Measurements from ENCODE around the gene ADORA1. TPM values are rescaled to one million over a fixed set of nuclear protein-coding genes. Genes with fewer than 3 reads are reported as not detected.

ADORA1 gene
- total RNA-seq, 3 donors from 2014 or later (not counting 1 experiment from before 2014, with no cell fraction given): not detected

GRCh38 chr1:203082571-203083462, 44.7 kb upstream of the ADORA1 start:
- Histone ChIP-seq H3K27me3 (ENCODE audit: control insufficient read depth, insufficient read depth, low read length) (no peaks in the 10 kb centered on the region), H3K4me1 (ENCODE audit: control insufficient read depth, insufficient read depth, low read length) (no peaks in the 10 kb centered on the region), H3K36me3 (ENCODE audit: control insufficient read depth, insufficient read depth, low read length) (no peaks in the 10 kb centered on the region), H3K9me3 (ENCODE audit: control insufficient read depth, insufficient read depth, low read length) (no peaks in the 10 kb centered on the region), H3K4me3 (ENCODE audit: low read length) (no peak overlapping the region), H3K27ac (ENCODE audit: low read length) (no peak overlapping the region)
- no peaks in the 10 kb centered on the region for H3K4me1 Mint-ChIP-seq
- WGBS (ENCODE audit: insufficient coverage): 75% methylated on average over 8 of the region's 11 CpGs
- peaks cover 17 to 26% of the 10 kb centered on the region in 2 donors for H3K27me3 Mint-ChIP-seq (ENCODE audit: low read depth in 2 of 2)
- ATAC-seq (no peak), DNase-seq (no peak)
- H3K9me3 Mint-ChIP-seq: no peaks in the 10 kb centered on the region
- TF ChIP-seq CTCF (IDR thresholded peaks at IDR 0.05): no peak
- H3K4me3 Mint-ChIP-seq: no peak overlapping the region
- no peaks in the 10 kb centered on the region for H3K36me3 Mint-ChIP-seq
- no peak overlapping the region for H3K27ac Mint-ChIP-seq
- intact Hi-C loops (cut with micrococcal nuclease): no loop called here

DNA sequence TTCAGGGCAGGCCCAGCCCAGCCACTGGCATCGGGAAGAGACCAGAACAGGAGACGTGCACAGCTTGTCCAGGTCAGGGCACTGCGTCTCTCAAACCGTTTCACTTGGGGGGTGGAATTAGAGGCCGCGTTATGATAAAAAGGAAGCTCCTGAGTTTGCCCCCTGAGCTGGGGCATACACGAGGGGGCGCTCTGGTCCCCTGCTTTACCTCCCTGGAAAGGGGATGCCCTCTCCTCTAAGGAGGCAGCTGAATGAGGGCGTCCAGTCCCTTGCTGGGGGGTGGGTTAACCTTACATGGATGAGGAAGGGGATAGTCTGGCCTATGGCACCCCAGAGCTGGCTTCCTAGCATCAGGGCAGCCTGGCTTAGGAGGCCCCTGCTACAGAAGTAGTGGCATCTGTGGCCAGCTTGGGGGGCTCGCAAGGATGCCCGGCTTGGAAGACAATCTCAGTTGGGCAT, 44.0 kb upstream of the ADORA1 start:
- no peaks in the 10 kb centered on the region for H3K27me3 ChIP-seq (ENCODE audit: control insufficient read depth, insufficient read depth, low read length)
- H3K4me3 Mint-ChIP-seq: no peak overlapping the region
- H3K36me3 ChIP-seq (ENCODE audit: control insufficient read depth, insufficient read depth, low read length): no peaks in the 10 kb centered on the region
- intact Hi-C loops (cut with micrococcal nuclease): no loop called here
- H3K27ac ChIP-seq (ENCODE audit: low read length): no peak overlapping the region
- H3K9me3 Mint-ChIP-seq: no peaks in the 10 kb centered on the region
- ATAC-seq (no peak), DNase-seq (no peak)
- TF ChIP-seq CTCF (IDR thresholded peaks at IDR 0.05): no peak
- 87% methylated on average over 11 of the region's 11 CpGs for WGBS (ENCODE audit: insufficient coverage)
- H3K4me1 ChIP-seq (ENCODE audit: control insufficient read depth, insufficient read depth, low read length): no peaks in the 10 kb centered on the region
- no peak overlapping the region for H3K4me3 ChIP-seq (ENCODE audit: low read length)
- no peaks in the 10 kb centered on the region for H3K36me3 Mint-ChIP-seq
- H3K9me3 ChIP-seq (ENCODE audit: control insufficient read depth, insufficient read depth, low read length): no peaks in the 10 kb centered on the region
- peaks cover 17 to 23% of the 10 kb centered on the region in 2 donors for H3K27me3 Mint-ChIP-seq (ENCODE audit: low read depth in 2 of 2)
- H3K4me1 Mint-ChIP-seq: no peaks in the 10 kb centered on the region
- H3K27ac Mint-ChIP-seq: no peak overlapping the region

DNA sequence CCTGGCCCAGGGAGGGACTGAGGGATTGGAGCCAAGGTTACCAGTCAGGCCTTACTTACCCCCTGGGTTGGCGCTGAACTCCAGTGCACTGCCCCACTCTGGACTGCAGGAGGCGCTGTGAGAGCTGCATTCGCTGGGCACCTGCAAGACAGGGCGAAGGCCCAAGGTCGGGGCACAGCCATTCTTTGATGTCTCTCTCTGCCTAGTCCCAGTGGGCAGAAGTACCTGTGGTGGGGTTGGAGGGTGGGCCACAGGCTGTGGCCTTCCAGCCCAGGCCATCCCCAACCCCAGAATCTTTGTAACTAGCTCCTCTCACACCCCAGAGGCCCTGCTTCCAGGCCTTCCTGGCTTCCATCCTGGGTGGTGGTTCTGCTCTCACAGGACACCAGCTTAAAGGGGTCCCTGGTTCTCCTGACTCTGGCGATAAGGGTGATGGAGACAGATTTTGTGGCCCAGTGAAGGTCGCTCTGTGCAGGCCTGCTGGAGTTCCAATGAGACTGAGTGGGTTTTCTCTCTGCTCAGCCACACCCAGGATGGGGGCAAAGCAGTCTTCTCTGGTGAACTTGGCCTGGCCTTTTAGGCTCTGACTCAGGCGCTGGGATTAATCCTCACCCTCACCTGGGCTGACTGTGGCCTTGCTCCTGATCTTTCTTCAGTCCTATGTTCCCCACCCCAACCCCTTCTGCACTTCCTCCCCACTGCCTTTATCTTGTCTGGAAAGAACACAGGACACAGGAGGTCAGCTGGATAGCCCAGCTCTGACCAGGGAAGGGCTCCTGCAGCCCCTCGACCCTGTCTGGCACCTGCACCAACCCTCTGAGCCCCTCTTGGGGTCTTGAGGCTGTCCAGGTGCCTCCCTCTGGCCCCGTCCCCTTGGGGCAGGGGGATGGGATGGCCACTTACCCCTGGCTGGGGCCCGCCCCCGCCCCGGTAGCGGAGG, 42.7 kb upstream of the ADORA1 start:
- intact Hi-C loops (cut with micrococcal nuclease): no loop called here
- Histone ChIP-seq H3K36me3 (ENCODE audit: control insufficient read depth, insufficient read depth, low read length) (no peaks in the 10 kb centered on the region), H3K4me3 (ENCODE audit: low read length) (no peak overlapping the region), H3K4me1 (ENCODE audit: control insufficient read depth, insufficient read depth, low read length) (no peaks in the 10 kb centered on the region), H3K27ac (ENCODE audit: low read length) (no peak overlapping the region), H3K27me3 (ENCODE audit: control insufficient read depth, insufficient read depth, low read length) (no peaks in the 10 kb centered on the region), H3K9me3 (ENCODE audit: control insufficient read depth, insufficient read depth, low read length) (no peaks in the 10 kb centered on the region)
- Mint-ChIP-seq H3K4me3 (no peak overlapping the region), H3K9me3 (no peaks in the 10 kb centered on the region), H3K36me3 (no peaks in the 10 kb centered on the region), H3K27me3 (ENCODE audit: low read depth in 2 of 2) (peaks cover 11 to 13% of the 10 kb centered on the region in 2 donors), H3K27ac (no peak overlapping the region), H3K4me1 (no peaks in the 10 kb centered on the region)
- TF ChIP-seq CTCF (IDR thresholded peaks at IDR 0.05): no peak
- ATAC-seq (no peak), DNase-seq (peak in 1 of 2 donors; percentile 16)
- 89% methylated on average over 14 of the region's 14 CpGs for WGBS (ENCODE audit: insufficient coverage)
